Activated effector memory CD4-positive, alpha-beta T cell treated with Interleukin-2 at 50 U/mL for 16 hours (primary cell): Measurements from ENCODE around the gene ZDHHC14.
"Not testable (repeated sequence)": the region's sequence is repeated elsewhere in the genome, so short reads cannot be mapped to it uniquely, and the experiment has no call there.

Source experiments
- DNase-seq: peaks from one replicate; pipeline ENCODE4 v3.0.0-alpha.2; 2020

The ZDHHC14 gene

DNA sequence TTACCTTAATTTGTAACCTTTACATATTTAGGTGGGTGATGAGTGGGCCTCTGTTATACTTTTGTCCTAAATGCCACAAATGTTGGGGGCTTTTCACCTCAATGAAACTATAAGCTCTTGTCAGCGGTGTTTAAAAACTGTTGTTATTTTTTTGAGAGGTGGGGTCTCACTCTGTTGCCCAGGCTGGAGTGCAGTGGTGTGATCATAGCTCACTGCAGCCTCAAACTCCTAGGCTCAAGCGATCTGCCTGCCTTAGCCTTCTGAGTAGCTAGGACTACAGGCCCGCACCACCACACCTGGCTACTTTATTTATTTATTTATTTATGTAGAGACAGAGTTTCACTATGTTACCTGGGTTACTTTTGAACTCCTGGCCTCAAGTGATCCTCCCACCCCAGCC lies 66.7 kb downstream of the ZDHHC14 start:
- DNase-seq, result no peak

DNA sequence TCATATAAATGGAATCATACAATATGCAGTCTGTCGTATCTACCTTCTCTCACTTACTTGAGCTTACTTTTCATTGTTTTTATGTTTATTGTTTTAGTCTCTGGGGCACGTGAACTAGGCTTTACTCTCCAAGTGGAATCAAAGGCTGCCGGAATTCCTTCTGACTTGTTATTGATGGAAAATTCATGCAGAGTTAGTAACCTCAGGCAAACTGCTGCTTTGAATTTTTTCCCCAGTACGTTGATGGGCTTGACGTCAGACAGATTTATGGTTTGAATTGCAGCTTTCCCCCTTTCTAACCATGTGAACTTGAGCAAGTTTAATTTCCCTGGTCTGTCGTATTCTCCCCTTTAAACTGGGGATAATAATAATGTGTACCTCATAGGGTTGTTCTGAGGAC lies 68.6 kb downstream of the ZDHHC14 start:
- DNase-seq, result no peak

DNA sequence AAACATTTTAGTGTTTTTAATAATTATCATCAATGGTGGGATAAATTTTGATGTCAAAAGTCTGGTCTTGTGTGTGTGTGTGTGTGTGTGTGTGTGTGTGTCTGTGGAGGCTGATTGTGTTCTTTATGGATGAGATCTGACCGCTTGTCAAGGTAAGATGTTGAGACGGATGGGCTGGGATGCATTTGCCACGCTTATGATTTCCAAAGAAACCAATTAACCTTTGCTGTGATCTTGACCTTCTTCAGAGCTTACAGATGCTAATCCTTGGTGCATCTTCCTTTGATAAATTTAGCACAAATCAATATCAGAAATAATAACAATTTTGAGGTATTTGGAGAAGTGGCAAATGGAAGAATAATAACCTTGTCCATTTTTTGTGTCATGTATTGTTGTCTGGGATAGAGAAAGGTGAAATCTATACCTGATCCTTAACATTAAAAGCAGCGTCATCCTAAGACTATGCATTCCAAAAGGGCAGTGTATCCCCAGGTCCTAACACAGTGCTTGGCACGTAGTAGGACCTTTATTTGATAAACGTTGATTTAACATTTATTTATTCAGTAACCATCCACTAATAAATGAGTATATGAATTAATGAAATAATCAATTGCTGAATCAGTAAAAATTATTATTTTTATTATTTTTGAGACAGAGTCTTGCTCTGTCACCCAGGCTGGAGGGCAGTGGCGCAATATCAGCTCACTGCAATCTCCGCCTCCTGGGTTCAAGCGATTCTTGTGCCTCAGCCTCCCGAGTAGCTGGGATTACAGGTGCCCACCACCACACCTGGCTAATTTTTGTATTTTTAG lies 70.1 kb downstream of the ZDHHC14 start:
- DNase-seq, result no peak

DNA sequence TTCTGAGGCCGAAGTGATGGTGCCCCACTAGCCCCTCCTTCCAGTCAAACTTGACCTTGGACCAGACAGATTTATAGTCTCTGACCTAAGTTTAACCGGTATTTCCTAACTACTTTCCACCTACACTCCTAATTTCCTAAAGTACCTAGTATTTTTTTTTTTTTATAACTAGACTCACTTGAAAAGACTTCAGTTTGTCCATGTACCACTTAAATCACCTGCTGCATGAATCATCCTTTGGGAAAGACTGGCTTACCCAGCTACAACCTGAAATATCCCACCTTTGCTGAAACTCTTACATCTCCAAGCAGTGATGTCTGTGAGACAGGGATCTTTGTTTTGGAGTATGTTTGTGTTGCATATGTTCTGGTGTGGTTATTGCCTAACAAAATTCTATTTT lies 71.1 kb downstream of the ZDHHC14 start:
- DNase-seq, result no peak

DNA sequence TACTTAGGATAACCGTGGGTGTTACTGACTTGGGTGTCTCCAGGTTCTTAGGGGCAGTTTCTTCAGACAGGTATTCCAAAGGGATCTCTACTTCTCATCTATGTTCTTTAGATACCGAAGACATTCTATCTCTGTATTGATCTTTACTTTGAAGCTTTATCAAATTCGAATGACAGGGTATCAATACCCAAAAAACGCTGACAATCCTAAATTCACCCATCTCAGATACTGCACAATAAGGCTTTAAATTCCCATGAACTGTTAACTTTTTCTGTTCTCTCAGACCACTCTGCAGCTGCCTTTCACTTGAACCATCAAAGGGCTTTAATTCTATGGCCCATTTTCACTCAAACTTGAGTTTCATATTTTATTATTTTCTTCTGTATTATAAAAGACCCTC lies 72.1 kb downstream of the ZDHHC14 start:
- DNase-seq, result no peak

DNA sequence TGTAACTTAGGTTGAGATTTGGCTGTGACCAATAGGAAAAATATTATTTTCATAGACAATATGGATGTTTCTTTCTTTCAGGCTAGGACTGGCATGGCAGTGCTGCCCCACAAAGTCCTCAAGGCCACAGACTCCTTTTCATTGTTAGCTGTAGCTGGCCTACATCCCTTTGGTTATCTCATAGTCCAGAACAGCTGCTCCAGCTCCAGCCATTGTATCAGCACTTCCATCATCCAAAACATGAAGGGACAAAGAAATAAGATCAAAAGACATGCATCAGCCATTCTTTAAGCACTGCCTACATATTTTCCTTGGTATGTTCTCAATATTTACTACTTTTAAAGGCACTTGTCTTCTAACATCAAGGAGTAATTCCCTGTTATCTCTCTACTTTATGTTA lies 73.0 kb downstream of the ZDHHC14 start:
- DNase-seq, result no peak

DNA sequence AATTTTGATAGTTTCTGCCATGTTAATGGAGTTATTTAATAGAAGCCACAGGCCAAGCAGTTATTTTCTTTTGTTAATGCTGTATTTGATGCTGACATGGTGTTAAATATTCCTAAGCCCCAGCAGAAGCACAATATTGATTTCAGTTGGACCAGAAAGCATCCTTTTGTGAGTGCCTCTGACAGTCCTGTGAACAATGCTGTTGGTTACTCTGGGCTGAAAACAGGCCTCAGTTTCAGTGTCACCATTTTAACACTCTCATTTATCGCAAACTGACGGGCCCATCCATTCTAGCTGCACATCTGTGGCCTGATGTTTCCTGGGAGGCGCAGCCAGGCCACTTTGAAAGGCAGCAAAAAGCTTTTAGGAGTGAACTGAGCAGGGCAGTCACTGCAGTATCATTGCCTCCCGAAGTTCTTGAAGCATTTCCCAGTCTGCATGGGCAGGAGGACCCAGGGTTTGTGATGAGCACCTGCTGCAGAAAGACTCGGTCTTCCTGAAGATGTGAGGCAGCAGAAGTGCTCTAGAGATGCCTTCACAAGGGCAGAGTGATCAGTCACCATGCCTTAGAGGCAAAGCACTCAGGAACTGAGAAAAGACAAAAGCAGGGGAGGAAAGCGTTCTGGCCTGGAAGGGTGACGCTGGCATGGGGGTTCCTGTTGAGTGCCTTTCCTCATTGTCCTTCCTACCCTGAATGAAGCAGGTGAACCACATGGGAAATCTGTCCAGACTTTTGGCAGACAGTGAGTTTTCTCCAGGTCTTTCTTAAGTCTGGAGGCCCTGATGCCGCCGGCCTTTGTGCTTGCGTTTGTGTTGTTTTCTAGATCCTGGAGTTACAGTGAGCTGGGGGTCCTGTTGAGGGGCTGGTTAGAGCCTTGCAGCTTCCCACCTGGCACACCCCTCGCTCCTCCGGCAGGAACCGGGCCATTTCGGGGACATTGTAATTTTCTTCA lies 74.0 kb downstream of the ZDHHC14 start:
- no peak for DNase-seq

DNA sequence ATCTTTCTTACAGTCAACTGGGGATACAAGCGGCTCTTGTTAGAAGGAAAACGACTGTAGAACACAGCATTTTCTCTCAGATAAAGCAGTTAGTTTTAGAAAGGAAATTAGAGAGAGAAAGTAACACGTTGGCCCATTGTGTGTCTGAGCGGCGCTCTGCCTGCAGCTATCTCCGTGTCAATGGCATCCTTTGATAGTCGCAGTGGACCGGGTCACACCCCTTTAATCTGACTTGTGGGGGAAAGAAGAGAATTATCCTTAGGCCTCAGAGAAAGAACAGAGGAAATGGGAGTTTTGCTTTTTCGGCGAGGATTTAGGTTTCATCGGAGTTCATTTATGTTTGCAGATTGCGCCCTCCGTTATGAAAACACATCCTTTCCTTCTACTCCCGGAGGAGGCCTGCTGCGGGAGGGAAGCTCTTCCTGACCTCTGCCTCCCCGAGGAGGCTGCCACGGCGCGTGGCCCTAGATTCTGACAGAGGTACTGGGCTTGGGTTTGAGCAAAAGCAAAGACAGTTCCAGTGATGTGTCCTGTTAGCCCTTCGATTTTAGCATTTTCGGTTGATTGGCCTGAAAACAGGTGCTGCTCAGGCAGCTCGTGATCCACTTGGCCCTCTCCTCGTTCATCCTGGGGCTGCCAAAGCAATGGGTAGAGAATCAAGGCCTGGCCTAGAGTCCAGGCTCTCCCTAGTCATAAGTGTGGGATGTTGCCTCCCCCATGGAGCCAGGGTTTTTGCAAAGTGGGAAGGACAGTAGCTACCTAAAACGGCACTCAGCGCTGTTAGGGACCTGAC lies 74.9 kb downstream of the ZDHHC14 start:
- DNase-seq, result no peak

DNA sequence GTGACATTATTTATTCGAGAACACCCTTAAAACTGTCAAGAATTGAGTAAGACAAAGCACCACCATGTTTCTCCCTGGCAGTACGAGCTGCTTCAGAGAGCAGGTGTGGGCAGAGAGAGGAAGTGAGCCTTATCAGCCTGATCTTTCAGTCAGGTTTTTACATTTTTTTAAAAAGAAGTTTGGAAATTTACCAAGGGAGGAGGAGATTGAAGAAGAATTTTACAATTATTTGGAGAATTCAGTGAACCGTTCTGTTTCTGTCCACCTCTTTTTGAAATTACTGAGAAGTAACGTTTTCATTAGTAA lies 75.5 kb downstream of the ZDHHC14 start:
- no peak for DNase-seq

DNA sequence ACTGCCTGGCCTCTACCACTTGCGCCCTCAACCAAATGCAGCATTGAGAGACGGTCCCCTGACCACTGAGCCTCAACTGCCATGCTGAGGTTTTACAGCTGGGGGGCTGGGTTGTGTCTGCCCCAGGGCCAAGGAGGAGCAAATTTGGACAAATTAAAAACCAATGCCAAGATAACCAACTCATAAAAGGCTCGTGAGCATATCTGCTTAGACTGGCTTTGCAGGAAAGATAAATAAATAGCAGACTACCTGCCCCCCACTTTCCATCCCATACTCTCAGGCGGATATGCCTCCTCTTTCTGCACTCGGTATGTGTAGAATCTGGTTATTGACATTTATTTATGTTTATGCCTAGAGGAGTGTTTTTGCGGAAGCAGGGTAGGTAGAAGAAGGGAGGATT lies 76.8 kb downstream of the ZDHHC14 start:
- DNase-seq, result no peak

DNA sequence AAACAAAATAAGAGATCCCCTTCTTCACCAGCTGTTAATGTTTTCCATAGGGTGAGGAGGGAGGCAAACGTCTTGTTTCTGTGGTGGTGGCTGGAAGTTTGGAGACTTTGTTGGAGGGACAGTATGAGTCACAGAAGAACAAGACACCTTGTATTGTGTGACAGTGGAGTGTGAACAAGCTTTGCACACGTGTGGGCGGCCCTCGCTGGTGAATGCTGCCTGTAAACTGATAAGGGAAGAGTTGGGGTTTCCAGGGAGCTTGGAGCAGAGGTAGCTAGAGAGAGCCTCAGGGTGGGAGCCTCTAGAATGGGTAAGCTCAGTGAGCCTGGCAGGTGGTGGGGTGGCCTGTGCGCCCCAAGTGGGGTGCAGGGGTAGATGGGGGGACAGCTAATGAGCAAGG lies 78.3 kb downstream of the ZDHHC14 start:
- no peak for DNase-seq

DNA sequence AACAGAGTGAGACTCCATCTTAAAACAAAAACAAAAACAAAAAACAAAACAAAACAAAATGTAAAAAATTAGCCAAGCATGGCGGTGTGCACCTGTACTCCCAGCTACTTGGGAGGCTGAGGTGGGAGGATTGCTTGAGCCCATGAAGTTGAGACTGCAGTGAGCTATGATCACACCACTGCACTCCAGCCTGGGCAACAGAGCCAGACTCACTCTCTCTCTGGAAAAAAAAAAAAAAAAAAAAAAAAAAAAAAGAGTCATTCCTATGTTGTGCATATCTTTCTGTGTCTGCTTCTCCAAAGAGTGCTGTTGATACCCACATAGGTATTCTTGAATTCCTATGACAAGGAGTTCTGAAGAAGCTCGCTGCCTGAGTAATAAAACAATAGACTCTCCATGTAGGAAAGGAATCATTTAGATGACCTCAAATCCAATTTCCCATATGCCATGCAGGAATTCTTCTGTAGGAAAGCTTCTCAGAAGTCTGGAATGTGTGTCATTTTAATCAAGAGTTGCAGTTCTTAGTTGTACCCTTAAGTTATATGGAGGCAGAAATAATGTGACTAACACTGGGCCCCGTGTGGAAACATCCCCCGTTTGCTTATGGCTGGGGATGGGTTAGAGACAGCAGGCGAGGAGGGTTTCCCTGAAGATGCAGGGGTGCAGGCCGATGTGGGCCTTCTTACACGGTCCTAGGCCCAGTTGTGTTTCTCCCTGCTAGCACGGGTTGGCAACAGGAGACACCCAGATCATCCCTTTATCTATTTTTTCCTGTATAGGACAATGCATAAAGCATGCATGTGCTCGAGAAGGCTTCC lies 79.4 kb downstream of the ZDHHC14 start:
- no peak for DNase-seq

DNA sequence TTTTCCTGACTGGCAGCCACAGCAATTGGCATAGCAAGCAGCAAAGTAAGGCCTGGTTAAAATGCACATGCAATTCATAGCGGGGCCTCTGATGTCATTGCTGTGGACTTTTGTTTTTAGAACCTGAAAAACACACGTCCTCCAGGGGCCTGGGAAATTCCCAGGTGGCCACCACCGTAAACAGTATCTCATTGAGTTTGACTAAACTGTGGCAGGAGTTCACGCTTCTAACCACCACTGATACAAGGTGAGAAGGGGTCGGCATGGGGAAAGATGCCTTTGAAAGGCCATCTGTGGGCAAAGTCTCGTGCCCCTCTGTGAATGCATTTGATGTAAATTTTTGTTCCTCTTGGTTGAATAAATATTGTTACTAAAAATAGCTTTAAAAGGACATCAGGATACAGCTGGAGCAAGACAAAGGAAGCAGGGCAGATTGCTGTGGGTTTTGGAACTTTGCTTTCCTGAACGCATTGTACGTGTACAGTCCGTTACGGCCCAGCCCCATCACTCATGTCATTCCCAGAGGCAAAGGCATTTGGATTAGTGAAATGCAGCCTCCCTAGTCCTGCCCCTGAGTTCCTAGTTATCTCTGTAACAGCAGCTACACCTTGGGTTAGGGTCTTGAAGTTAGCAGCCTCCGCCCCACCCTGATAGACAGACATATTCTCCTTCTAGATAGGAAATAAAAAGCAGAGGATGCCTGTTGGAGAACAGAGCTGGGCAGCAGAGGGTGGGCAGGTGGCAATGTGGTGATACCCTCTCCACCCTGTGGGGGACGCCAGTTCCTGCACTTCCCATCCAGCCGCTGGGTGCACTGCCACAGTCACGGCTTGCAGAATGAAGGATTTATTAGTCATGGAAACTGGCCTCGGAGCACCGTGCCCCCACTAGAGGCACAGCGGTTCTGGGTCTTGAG lies 80.3 kb downstream of the ZDHHC14 start:
- DNase-seq, result no peak

DNA sequence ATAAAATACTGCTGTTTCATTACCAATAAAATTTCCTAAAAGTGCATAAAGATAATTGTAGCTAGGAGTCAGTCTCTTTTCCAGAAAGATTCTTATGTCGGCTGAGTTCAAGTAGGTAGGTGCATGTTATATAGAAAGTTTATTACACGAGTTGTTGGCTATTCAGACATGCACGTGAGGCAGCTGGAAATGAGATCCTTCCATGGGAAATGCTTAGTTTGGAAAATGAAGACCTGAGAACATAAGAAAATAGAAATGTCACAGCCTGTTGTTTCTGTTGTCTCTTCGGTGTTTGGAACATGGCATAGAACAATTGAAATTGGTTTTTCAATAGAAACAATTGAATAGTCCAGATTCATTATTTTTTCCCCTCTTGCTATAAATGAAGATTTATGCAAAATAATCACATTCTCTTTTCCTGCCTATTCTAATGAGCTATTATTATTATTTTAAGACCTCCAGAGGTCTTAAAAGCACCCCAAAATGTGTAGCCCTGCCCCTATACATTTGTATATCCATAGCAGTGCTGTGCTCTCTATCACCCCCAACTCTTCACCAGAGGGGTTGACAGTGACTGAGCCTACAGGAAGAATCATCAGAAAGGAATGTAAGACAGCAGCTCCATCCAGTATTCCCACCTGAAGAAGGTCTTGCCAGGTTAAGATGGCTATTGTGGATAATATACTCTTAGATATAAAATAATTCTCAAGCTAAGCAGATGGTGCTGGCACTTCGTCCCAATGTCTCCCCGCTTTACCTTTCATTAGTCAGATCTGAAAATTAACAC lies 82.2 kb downstream of the ZDHHC14 start:
- no peak for DNase-seq

DNA sequence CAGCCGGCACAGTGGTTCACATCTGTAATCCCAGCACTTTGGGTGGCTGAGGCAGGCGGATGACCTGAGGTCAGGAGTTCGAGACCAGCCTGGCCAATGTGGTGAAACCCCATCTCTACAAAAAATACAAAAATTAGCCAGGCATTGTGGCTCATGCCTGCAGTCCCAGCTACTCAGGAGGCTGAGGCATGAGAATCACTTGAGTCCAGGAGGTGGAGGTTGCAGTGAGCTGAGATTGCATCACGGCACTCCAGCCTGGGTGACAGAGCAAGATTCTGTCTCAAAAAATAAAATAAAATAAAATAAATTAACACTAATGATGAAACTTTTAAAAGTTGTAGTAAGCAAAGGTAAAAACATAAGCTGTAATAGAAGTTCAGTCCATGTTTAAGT lies 82.7 kb downstream of the ZDHHC14 start:
- not testable (repeated sequence) for DNase-seq

DNA sequence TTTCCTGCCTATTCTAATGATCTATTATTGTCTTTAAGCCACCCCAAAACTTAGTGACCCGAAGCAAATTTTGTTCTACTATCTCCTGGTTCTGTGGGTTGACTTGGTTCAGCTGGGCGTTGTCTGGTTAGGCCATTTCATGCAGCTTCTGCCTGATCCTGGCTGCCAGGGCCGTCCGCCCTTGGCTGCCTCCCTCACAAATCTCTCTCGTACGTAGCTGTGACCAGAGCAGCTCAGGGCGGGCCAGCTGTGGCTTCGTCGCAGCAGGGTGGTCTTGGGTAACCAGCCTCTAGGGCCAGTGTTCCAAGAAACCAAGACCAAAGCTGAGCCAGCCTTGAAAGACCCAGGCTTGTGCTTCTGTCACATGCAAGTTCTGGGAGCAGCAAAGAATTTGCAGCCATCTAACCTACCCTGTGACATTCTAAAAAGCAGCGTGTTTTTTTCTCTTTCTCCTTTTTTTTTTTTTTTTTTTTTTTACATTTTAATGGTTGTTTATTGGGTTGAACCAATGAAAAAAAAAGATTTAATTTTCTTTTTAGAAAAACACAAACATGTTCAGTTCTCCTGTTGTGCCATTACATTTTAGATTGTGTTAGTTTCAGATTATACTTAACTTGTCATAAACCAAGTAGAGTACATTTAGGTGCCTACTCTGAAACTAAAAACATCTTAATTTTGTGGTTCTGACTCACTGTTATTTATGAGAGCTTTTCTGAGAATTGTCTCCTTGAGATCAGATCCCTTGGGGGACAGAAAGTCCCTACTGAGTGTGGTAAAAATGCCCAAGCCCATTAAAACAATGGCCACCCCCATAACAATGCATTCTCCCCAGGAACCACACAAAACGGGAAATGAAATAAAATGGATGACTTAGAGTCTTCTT lies 83.9 kb downstream of the ZDHHC14 start:
- no peak for DNase-seq

DNA sequence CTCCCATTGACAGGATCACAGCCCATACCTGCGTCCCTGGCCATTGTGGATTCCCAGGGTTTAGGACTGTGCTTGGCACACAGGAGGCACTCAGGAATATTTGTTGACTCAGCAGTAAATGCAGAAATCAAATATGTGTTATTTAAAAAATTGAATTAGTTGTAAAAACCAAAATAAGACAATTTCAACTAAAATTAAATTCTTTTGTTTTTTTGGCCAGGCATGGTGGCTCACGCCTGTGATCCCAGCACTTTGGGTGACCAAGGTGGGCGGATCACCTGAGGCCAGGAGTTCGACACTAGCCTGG lies 85.3 kb downstream of the ZDHHC14 start:
- DNase-seq, result no peak

DNA sequence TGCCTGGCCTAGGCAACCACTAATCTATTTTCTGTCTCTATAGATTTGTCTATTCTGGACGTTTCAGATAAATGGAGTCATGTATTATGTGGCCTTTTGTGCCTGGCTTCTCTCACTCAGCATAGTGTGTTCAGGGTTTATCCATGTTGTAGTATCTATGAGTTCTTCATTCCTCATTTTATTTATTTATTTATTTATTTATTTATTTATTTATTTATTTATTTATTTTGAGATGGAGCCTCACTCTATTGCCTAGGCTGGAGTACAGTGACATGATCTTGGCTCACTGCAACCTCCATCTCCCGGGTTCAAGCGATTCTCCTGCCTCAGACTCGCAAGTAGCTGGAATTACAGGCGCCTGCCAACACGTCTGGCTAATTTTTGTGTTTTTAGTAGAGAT lies 86.3 kb downstream of the ZDHHC14 start:
- not testable (repeated sequence) for DNase-seq

DNA sequence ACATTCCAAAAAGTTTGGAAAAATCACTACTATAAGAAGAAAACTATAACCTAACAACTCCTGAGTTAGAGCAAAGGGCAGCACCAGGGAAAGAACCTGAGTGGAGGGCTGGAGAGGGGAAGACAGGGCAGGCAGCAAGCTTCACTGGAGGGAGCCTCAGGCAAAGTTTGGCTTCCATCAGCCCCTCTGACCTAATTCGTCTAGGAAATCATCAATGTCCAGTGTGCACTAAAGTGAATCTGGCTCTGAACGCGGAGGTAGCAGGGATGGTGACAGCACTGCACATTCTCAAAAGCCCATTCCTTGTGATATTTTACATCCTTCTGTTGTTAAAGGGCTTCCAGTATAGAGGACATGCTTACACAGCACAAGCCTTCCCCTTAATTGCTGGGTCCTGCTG lies 87.1 kb downstream of the ZDHHC14 start:
- DNase-seq, result no peak

DNA sequence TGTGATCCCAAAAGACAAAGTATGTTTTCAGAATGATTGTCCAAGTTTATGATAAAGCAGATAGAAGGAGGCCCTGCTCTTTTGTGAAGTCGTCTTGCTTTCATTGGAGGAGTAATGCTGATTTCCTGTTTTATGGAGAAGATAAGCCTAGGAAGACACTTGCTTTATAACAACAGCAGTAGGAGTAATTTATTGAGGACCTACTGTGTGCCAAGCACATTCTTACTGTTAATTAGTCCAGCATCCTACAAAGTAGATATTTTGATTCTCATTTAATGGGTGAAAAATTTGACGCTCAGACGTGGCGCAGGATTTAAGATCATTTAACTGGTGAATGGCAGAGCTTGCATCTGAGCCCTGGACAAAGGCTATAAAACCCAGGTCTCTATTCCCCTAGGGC lies 87.6 kb downstream of the ZDHHC14 start:
- DNase-seq, result no peak
